SK-N-SH (cell line): ENCODE results near the gene RBM12. TPM values are rescaled to one million over a fixed set of nuclear protein-coding genes. Genes with fewer than 3 reads are reported as not detected.

Source experiments
- CTCF ChIA-PET: fragments of 300-600, 350-600 bp; formaldehyde crosslinking; extraction: SDS; loops from one replicate; lab custom pipeline; 2021; lab: Yijun Ruan, JAX
- POLR2A ChIA-PET: fragments of 350-600 bp; sonication (Branson Sonifier 250); formaldehyde crosslinking; extraction: SDS; loops from one replicate; lab custom pipeline; 2020; ENCODE audit warnings: antibody characterized with exemption, inconsistent platforms; lab: Yijun Ruan, JAX
- DNase-seq: peaks from one replicate; pipeline ENCODE4 v3.0.0; 2012
- H2AFZ ChIP-seq: fragments of 200-600 bp; sonication (generic); 2 replicates; pipeline ENCODE4 v1.8.1; 2016; ENCODE audit warnings: antibody characterized with exemption, mild to moderate bottlenecking, low read depth
- H3F3A ChIP-seq: fragments of 200-600 bp; sonication (generic); replicated peaks from 2 replicates; pipeline ENCODE3; 2016; ENCODE audit warnings: antibody characterized with exemption, mild to moderate bottlenecking; ENCODE audit not compliant: insufficient read depth
- H3K27ac ChIP-seq, 2 experiments: fragments of 200-500 bp in 1 of 2; fragments of 200-600 bp in 1 of 2; sonication (Bioruptor generic) in 1 of 2; sonication (generic), shearing (Covaris generic) in 1 of 2; 2 replicates each; pipeline versions ENCODE4 v1.5.1 to v1.6.1; 2014 to 2016; ENCODE audit warnings: low read depth in 2 of 2, inconsistent platforms in 1 of 2, low read length in 1 of 2, mild to moderate bottlenecking in 1 of 2, mixed read lengths in 1 of 2
- H3K27me3 ChIP-seq: fragments of 200-600 bp; sonication (generic), shearing (Covaris generic); 2 replicates; pipeline ENCODE4 v1.6.1; 2016; ENCODE audit warnings: mixed run types; ENCODE audit not compliant: insufficient read depth
- H3K36me3 ChIP-seq, 2 experiments: fragments of 200-500 bp in 1 of 2; fragments of 200-600 bp in 1 of 2; sonication (Bioruptor generic) in 1 of 2; sonication (generic) in 1 of 2; replicated peaks in 1 of 2; 2 replicates each; pipeline versions ENCODE3 to v1.5.1; 2014 to 2016; ENCODE audit warnings: low read length in 1 of 2, mild to moderate bottlenecking in 1 of 2; ENCODE audit not compliant: insufficient read depth in 2 of 2, control insufficient read depth in 1 of 2
- H3K4me1 ChIP-seq, 2 experiments: fragments of 200-500 bp in 1 of 2; fragments of 200-600 bp in 1 of 2; sonication (Bioruptor generic) in 1 of 2; sonication (generic), shearing (Covaris generic) in 1 of 2; 2 replicates each; pipeline versions ENCODE4 v1.5.1 to v1.6.1; 2014 to 2016; ENCODE audit warnings: low read depth in 1 of 2, low read length in 1 of 2, mixed run types in 1 of 2; ENCODE audit not compliant: insufficient read depth in 2 of 2, control insufficient read depth in 1 of 2
- H3K4me2 ChIP-seq: fragments of 200-600 bp; sonication (generic), shearing (Covaris generic); 2 replicates; pipeline ENCODE4 v1.6.1; 2017; ENCODE audit warnings: mixed run types
- H3K4me3 ChIP-seq, 2 experiments: fragments of 200-500 bp in 1 of 2; fragments of 200-600 bp in 1 of 2; sonication (Bioruptor generic) in 1 of 2; sonication (generic), shearing (Covaris generic) in 1 of 2; 2 replicates each; pipeline versions ENCODE4 v1.5.1 to v1.8.1; 2014 to 2016; ENCODE audit warnings: low read depth in 2 of 2, inconsistent platforms in 1 of 2, low read length in 1 of 2, mild to moderate bottlenecking in 1 of 2, mixed read lengths in 1 of 2, moderate library complexity in 1 of 2
- H3K79me2 ChIP-seq: fragments of 200-600 bp; sonication (generic); 2 replicates; pipeline ENCODE4 v1.8.1; 2017; ENCODE audit warnings: mild to moderate bottlenecking; ENCODE audit not compliant: insufficient read depth
- H3K9ac ChIP-seq: fragments of 200-600 bp; sonication (generic); 2 replicates; pipeline ENCODE4 v1.6.1; 2017; ENCODE audit warnings: mixed run types
- H3K9me2 ChIP-seq: fragments of 200-600 bp; sonication (generic); 2 replicates; pipeline ENCODE4 v1.6.1; 2017; ENCODE audit warnings: mixed run types
- H3K9me3 ChIP-seq: fragments of 200-600 bp; sonication (generic); 2 replicates; pipeline ENCODE4 v1.6.1; 2017; ENCODE audit warnings: mixed run types, mild to moderate bottlenecking, moderate library complexity
- H4K20me1 ChIP-seq: fragments of 200-600 bp; sonication (generic); 2 replicates; pipeline ENCODE4 v1.6.1; 2017; ENCODE audit warnings: mild to moderate bottlenecking, mixed run types; ENCODE audit not compliant: insufficient read depth
- ELF1 ChIP-seq: IDR thresholded peaks from 2 replicates; pipeline ENCODE4 v1.4.0; 2012
- FOXJ3 ChIP-seq: sonication (generic); formaldehyde crosslinking; IDR thresholded peaks from 2 replicates; pipeline ENCODE4 v1.5.1; 2020; ENCODE audit warnings: mild to moderate bottlenecking, missing genetic modification reagents
- FOXM1 ChIP-seq: IDR thresholded peaks from 2 replicates; pipeline ENCODE4 v1.4.0; 2012; ENCODE audit warnings: low read depth, mild to moderate bottlenecking
- GABPA ChIP-seq: IDR thresholded peaks from 2 replicates; pipeline ENCODE4 v1.4.0; 2012; ENCODE audit warnings: low read depth, mild to moderate bottlenecking
- GATA2 ChIP-seq: sonication (generic); formaldehyde crosslinking; IDR thresholded peaks from 2 replicates; pipeline ENCODE4 v1.5.0; 2020; ENCODE audit warnings: mild to moderate bottlenecking, missing genetic modification reagents
- MAX ChIP-seq: IDR thresholded peaks from 2 replicates; pipeline ENCODE4 v1.4.0; 2012; ENCODE audit warnings: low read depth
- MXI1 ChIP-seq: IDR thresholded peaks from 2 replicates; pipeline ENCODE4 v1.6.1; 2012; ENCODE audit warnings: mild to moderate bottlenecking, low read depth, low read length, improper control_type of control experiment
- NFIC ChIP-seq: IDR thresholded peaks from 2 replicates; pipeline ENCODE4 v1.4.0; 2012; ENCODE audit warnings: borderline replicate concordance
- NRF1 ChIP-seq: IDR thresholded peaks from 2 replicates; pipeline ENCODE4 v1.6.1; 2012; ENCODE audit warnings: low read depth, mild to moderate bottlenecking, low read length
- PBX3 ChIP-seq: IDR thresholded peaks from 2 replicates; pipeline ENCODE4; 2012
- POLR2AphosphoS5 ChIP-seq: IDR thresholded peaks from 2 replicates; pipeline ENCODE4 v1.6.1; 2012; ENCODE audit warnings: low read depth, low read length
- RAD21 ChIP-seq: IDR thresholded peaks from 2 replicates; pipeline ENCODE4 v1.6.1; 2012; ENCODE audit warnings: mild to moderate bottlenecking, low read length
- RCOR1 ChIP-seq: fragments of 150-350 bp; IDR thresholded peaks from 2 replicates; pipeline ENCODE4 v1.6.1; 2017; ENCODE audit warnings: antibody characterized with exemption, low read length
- REST ChIP-seq: IDR thresholded peaks from 2 replicates; pipeline ENCODE4 v1.6.1; 2012; ENCODE audit warnings: mild to moderate bottlenecking, low read depth, low read length, moderate library complexity
- RXRA ChIP-seq: IDR thresholded peaks from 2 replicates; pipeline ENCODE4 v1.4.0; 2012; ENCODE audit warnings: low read depth, mild to moderate bottlenecking, borderline replicate concordance
- SIN3A ChIP-seq: IDR thresholded peaks from 2 replicates; pipeline ENCODE4 v1.6.1; 2012; ENCODE audit warnings: low read depth, mild to moderate bottlenecking, low read length, moderate library complexity, borderline replicate concordance
- TAF1 ChIP-seq: IDR thresholded peaks from 2 replicates; pipeline ENCODE4 v1.6.1; 2012; ENCODE audit warnings: low read depth, mild to moderate bottlenecking, low read length, moderate library complexity, borderline replicate concordance
- TCF12 ChIP-seq: IDR thresholded peaks from 2 replicates; pipeline ENCODE4 v1.4.0; 2012
- YY1 ChIP-seq: IDR thresholded peaks from 2 replicates; pipeline ENCODE4 v1.4.0; 2012; ENCODE audit warnings: low read depth, mild to moderate bottlenecking
- WGBS: methylation state at CpG from one replicate; pipeline ENCODE4 v1.1.6; 2017; ENCODE audit warnings: low lambda C conversion rate; 5-methylcytosine and 5-hydroxymethylcytosine counted together
- polyA plus RNA-seq, 3 experiments: library from polyadenylated mRNA; depleted of rRNA; stranded (reverse); fragments of >200 nt; gene quantifications; 2 replicates each; pipeline ENCODE4 v1.2.3, GENCODE V29; 2012

Gene RBM12
- polyA plus RNA-seq, 1 of the 3 experiments (the other 2 are of a cell fraction): 41.9 TPM

GRCh38 chr20:35616465-35617396 lies 48.0 kb downstream of the RBM12 start (continued):
- TF ChIP-seq MAX (peak; percentile 11; the same call in 1 of the 2 replicates), RCOR1 (no peak)

- Histone ChIP-seq H3K4me1 (peaks cover 8 to 11% of the 10 kb centered on the region in 2 experiments; a peak in 1 of 4 replicates), H3K27ac (peak within 1 kb of the TSS; percentile 81 to 91), H3K4me3 (peak within 1 kb of the TSS; percentile 50 to 83), H3K79me2 (peaks cover 14% of the 10 kb centered on the region), H3K4me2 (peak within 1 kb of the TSS; percentile 86), H3K36me3 (no peaks in the 10 kb centered on the region), H4K20me1 (no peaks in the 10 kb centered on the region), H3K27me3 (no peaks in the 10 kb centered on the region), H3F3A (peaks cover 32% of the 10 kb centered on the region), H3K9me3 (no peaks in the 10 kb centered on the region), H3K9me2 (no peaks in the 10 kb centered on the region), H2AFZ (peak within 1 kb of the TSS; percentile 78), H3K9ac (peak within 1 kb of the TSS; percentile 80)
- POLR2A ChIA-PET: interaction anchor here (0.6 to 6.5 kb wide), 11 partner anchors 11 to 158 kb away, joined by 3 to 33 read pairs (median 3); partner anchors contain the start of genes CPNE1, ERGIC3, NFS1 and PHF20
- DNase-seq: peak; percentile 100
- 2% methylated on average over 24 of the region's 68 CpGs for WGBS
- CTCF ChIA-PET: interaction anchor here (0.8 to 1.0 kb wide), 3 partner anchors 10 to 161 kb away, joined by 3 read pairs; no protein-coding TSS in a partner anchor
- TF ChIP-seq TCF12 (peak; percentile 25; the same call in 1 of the 2 replicates), MXI1 (peak; percentile 85), FOXM1 (no peak), GABPA (0 out of 2 replicates have a peak, but pooled peaks have one; percentile 27), GATA2 (0 out of 2 replicates have a peak, but pooled peaks have one; percentile 38), ELF1 (no peak), RCOR1 (no peak), YY1 (no peak), PBX3 (no peak), POLR2AphosphoS5 (peak; percentile 84; the same call in 1 of the 2 replicates), FOXJ3 (0 out of 2 replicates have a peak, but pooled peaks have one; percentile 26), SIN3A (no peak), RXRA (no peak), NFIC (peak; percentile 42; the same call in 1 of the 2 replicates), MAX (peak; percentile 97), REST (peak; percentile 57; the same call in 1 of the 2 replicates), NRF1 (0 out of 2 replicates have a peak, but pooled peaks have one; percentile 16), TAF1 (peak; percentile 70), RAD21 (no peak)
Measured at GRCh38 chr20:35615667-35616464, 48.8 kb downstream of the RBM12 start, which contains the start of gene SPAG4. Gene SPAG4, plus strand, starts transcription at chr20:35615829. Its CDS starts 175 bp downstream, at chr20:35616004.
